Peyer's patch (tissue), 4 donors: ENCODE results near the gene LTBP1.

Experiments used
- POLR2A ChIP-seq, 2 donors: fragments of 450-650 bp; IDR thresholded peaks; one replicate each; pipeline ENCODE4 v1.5.1; 2017; ENCODE audit warnings: antibody characterized with exemption in 2 of 2, mild to moderate bottlenecking in 2 of 2, moderate library complexity in 2 of 2
- TF ChIP-seq, protein P1 (sequence below), 6 experiments: fragments of 450-650 bp in 4 of 6; fragments of 200-600 bp in 2 of 6; sonication (generic) in 1 of 6; IDR thresholded peaks; one replicate each; pipeline ENCODE4 v1.5.1; 2017 to 2019; ENCODE audit warnings: antibody characterized with exemption in 6 of 6, mild to moderate bottlenecking in 3 of 6, moderate library complexity in 1 of 6

DNA sequence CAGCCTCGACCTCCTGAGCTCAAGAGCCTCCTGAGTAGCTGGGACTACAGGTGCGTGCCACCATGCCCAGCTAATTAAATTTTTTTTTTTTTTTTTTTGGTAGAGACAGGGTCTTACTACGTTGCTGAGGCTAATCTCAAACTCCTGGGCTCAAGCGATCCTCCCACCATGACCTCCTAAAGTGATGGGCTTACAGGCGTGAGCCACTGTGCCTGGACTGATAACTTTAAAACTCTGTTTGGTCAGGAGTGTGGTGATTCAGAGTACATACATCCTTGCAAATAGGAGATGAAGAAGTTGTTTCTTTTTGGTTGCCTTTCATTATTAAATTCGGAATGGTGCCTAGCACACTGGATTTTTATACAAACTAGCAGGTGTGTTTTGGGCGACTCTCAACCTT is 73.0 kb downstream of the LTBP1 start:
- TF ChIP-seq, protein P1, sequence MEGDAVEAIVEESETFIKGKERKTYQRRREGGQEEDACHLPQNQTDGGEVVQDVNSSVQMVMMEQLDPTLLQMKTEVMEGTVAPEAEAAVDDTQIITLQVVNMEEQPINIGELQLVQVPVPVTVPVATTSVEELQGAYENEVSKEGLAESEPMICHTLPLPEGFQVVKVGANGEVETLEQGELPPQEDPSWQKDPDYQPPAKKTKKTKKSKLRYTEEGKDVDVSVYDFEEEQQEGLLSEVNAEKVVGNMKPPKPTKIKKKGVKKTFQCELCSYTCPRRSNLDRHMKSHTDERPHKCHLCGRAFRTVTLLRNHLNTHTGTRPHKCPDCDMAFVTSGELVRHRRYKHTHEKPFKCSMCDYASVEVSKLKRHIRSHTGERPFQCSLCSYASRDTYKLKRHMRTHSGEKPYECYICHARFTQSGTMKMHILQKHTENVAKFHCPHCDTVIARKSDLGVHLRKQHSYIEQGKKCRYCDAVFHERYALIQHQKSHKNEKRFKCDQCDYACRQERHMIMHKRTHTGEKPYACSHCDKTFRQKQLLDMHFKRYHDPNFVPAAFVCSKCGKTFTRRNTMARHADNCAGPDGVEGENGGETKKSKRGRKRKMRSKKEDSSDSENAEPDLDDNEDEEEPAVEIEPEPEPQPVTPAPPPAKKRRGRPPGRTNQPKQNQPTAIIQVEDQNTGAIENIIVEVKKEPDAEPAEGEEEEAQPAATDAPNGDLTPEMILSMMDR (IDR thresholded peaks at IDR 0.05), result no peak
- no peak for TF ChIP-seq POLR2A (IDR thresholded peaks at IDR 0.05)
